Esophagus squamous epithelium (tissue), 5 donors: ENCODE data around the gene UNKL. TPM values are rescaled to one million over a fixed set of nuclear protein-coding genes. Genes with fewer than 3 reads are reported as not detected.

Source experiments
- DNase-seq: peaks from one replicate; lab custom pipeline; 2025; lab: John Stamatoyannopoulos, UW
- H3K27ac ChIP-seq, 4 donors: fragments of 200-600 bp; sonication (generic); one replicate each; pipeline ENCODE4 v1.5.1; 2016 to 2019; ENCODE audit warnings: mild to moderate bottlenecking in 1 of 4
- H3K27me3 ChIP-seq, 4 donors: fragments of 200-600 bp; sonication (generic); 1 replicate in 3 of 4; 2 replicates in 1 of 4; pipeline versions ENCODE4 v1.5.1 to v1.6.0; 2017 to 2021; ENCODE audit warnings: antibody characterized with exemption in 1 of 4
- H3K36me3 ChIP-seq, 3 donors: fragments of 200-600 bp; sonication (generic); one replicate each; pipeline ENCODE4 v1.5.1; 2016 to 2019
- H3K4me1 ChIP-seq, 3 donors: fragments of 200-600 bp; sonication (generic); one replicate each; pipeline ENCODE4 v1.5.1; 2017 to 2019
- H3K4me3 ChIP-seq, 4 donors: fragments of 200-600 bp; sonication (generic); 1 replicate in 3 of 4; 2 replicates in 1 of 4; pipeline ENCODE4 v1.5.1; 2016 to 2019; ENCODE audit warnings: mild to moderate bottlenecking in 2 of 4, moderate library complexity in 1 of 4
- H3K9me3 ChIP-seq, 3 donors: fragments of 200-600 bp; sonication (generic); one replicate each; pipeline ENCODE4 v1.5.1; 2016 to 2019
- POLR2A ChIP-seq, 4 donors: fragments of 450-650 bp; IDR thresholded peaks; one replicate each; pipeline ENCODE4 v1.6.1; 2017; ENCODE audit warnings: antibody characterized with exemption in 4 of 4, mild to moderate bottlenecking in 4 of 4, moderate library complexity in 3 of 4
- WGBS, 2 donors: methylation state at CpG; one replicate each; pipeline ENCODE4 v1.1.5; 2018; 5-methylcytosine and 5-hydroxymethylcytosine counted together
- intact Hi-C: fragments of 100-400 bp; cut with DNase I; formaldehyde crosslinking; loops from one replicate; pipeline ENCODE4 v1.15.0; 2022
- total RNA-seq, 4 donors: library from RNA; depleted of rRNA; stranded (reverse); fragments of >200 nt; gene quantifications; one replicate each; pipeline ENCODE4 v1.1.0, GENCODE V29; 2016
- TF ChIP-seq, protein P1 (sequence below), 6 experiments: fragments of 450-650 bp in 4 of 6; fragments of 200-600 bp in 2 of 6; sonication (generic) in 2 of 6; IDR thresholded peaks; one replicate each; pipeline ENCODE4 v1.5.1; 2016 to 2019; ENCODE audit warnings: antibody characterized with exemption in 6 of 6, mild to moderate bottlenecking in 4 of 6, moderate library complexity in 4 of 6
- donor health status: DM: yes; HTN: yes; CAD: no.

Gene UNKL
- total RNA-seq, 4 donors from 2014 or later, result 5.9 to 17.2 (median 10.6) TPM

DNA sequence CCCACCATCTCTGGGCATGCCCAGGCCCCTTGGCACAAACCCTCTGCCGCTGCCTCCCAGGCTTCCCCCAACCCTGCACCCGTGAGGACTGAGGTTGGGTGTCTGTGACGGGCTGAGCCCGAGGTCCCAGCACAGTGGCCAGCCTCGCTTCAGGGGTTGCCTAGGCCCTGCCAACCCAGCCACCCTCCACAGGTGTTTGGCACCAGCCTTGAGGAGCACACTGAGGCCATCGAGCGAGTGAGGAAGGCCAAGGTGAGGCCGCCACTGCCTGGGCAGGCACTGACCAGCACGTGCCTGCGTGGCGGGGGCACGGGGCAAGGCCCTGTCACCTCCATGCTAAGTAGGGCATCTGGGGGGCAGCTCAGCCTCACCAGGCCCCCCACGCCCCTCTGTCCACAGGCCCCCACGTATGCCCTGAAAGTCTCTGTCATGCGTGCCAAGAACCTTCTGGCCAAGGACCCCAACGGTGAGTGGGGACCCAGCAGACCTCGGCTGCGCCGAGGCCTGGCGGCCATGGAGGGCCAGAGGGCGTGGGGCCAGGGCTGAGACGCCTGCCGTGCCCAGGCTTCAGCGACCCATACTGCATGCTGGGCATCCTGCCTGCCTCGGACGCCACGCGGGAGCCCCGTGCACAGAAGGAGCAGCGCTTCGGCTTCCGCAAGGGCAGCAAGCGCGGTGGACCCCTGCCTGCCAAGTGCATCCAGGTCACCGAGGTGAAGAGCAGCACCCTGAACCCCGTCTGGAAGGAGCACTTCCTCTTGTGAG lies 73.6 kb downstream of the UNKL start:
- no peak overlapping the region for H3K4me3 ChIP-seq
- peaks cover 0 to 47% (median 0%) of the 10 kb centered on the region in 4 donors for H3K27me3 ChIP-seq
- no peaks in the 10 kb centered on the region for H3K36me3 ChIP-seq
- intact Hi-C loops, result no loop called here
- TF ChIP-seq POLR2A (IDR thresholded peaks at IDR 0.05), result no peak
- TF ChIP-seq, protein P1, sequence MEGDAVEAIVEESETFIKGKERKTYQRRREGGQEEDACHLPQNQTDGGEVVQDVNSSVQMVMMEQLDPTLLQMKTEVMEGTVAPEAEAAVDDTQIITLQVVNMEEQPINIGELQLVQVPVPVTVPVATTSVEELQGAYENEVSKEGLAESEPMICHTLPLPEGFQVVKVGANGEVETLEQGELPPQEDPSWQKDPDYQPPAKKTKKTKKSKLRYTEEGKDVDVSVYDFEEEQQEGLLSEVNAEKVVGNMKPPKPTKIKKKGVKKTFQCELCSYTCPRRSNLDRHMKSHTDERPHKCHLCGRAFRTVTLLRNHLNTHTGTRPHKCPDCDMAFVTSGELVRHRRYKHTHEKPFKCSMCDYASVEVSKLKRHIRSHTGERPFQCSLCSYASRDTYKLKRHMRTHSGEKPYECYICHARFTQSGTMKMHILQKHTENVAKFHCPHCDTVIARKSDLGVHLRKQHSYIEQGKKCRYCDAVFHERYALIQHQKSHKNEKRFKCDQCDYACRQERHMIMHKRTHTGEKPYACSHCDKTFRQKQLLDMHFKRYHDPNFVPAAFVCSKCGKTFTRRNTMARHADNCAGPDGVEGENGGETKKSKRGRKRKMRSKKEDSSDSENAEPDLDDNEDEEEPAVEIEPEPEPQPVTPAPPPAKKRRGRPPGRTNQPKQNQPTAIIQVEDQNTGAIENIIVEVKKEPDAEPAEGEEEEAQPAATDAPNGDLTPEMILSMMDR (IDR thresholded peaks at IDR 0.05), result no peak
- H3K27ac ChIP-seq, result no peak overlapping the region
- H3K9me3 ChIP-seq, result no peaks in the 10 kb centered on the region
- no peak for DNase-seq
- peaks cover 14 to 26% (median 18%) of the 10 kb centered on the region in 3 donors for H3K4me1 ChIP-seq
- WGBS, 2 donors, result 92 to 100% methylated on average over 1 to 5 of the region's 36 CpGs

GRCh38 chr16:1338855-1339675 lies 75.4 kb downstream of the UNKL start:
- Histone ChIP-seq H3K27me3 (peaks cover 6 to 65% (median 9%) of the 10 kb centered on the region in 4 donors), H3K27ac (no peak overlapping the region), H3K4me1 (peaks cover 18 to 29% (median 20%) of the 10 kb centered on the region in 3 donors), H3K9me3 (no peaks in the 10 kb centered on the region), H3K36me3 (no peaks in the 10 kb centered on the region), H3K4me3 (no peak overlapping the region)
- intact Hi-C loops, result no loop called here
- TF ChIP-seq, protein P1 (IDR thresholded peaks at IDR 0.05), result no peak
- no peak for TF ChIP-seq POLR2A (IDR thresholded peaks at IDR 0.05)
- no peak for DNase-seq
- WGBS, 2 donors, result 48 to 69% methylated on average over 11 to 12 of the region's 31 CpGs

DNA sequence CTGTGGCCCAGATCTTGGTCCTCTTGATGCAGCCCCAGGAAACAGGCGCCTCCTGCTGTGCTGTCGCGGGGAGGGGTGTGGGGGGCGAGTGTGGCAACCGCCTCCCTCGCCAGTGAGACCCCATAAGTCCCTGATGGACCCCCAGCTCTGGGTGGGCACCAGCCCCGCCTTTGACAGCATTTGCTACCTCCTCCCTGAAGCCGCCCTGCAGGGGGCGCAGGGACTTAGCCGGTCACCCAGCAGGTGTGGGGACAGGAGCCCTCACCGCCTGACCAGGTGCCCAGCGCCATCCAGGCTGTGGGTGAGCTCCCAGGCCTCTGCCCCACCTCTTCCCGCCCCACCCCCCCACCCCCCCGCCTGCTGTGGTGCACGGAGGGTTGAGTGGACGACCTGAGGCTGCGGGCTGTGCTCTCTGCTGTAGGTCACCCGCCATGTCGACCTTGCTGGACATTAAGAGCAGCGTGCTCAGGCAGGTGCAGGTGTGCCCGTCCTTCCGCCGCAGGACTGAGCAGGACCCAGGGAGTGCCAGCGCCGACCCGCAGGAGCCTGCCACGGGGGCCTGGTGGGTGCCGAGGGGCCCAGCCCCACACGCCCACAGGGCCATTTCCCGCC lies 76.3 kb downstream of the UNKL start:
- DNase-seq, result no peak
- 40% methylated on average over 2 of the region's 30 CpGs; no CpG with 5 or more reads in 1 of the 2 donors for WGBS, 2 donors
- TF ChIP-seq, protein P1 (IDR thresholded peaks at IDR 0.05), result peak in 2 of 6 experiments; percentile 21 to 30
- no peak for TF ChIP-seq POLR2A (IDR thresholded peaks at IDR 0.05)
- no peaks in the 10 kb centered on the region for H3K9me3 ChIP-seq
- H3K4me1 ChIP-seq, result peaks cover 16 to 29% (median 20%) of the 10 kb centered on the region in 3 donors
- peaks cover 11 to 74% (median 13%) of the 10 kb centered on the region in 4 donors for H3K27me3 ChIP-seq
- no peak overlapping the region for H3K4me3 ChIP-seq
- no peaks in the 10 kb centered on the region for H3K36me3 ChIP-seq
- no peak overlapping the region for H3K27ac ChIP-seq
- intact Hi-C loops, result no loop called here

- no peak for TF ChIP-seq POLR2A (IDR thresholded peaks at IDR 0.05)
- TF ChIP-seq, protein P1 (IDR thresholded peaks at IDR 0.05), result no peak
- no peak overlapping the region for H3K4me3 ChIP-seq
- 61 to 67% methylated on average over 3 to 6 of the region's 9 CpGs for WGBS, 2 donors
- DNase-seq, result no peak
- H3K9me3 ChIP-seq, result no peaks in the 10 kb centered on the region
- intact Hi-C loops, result no loop called here
- H3K36me3 ChIP-seq, result no peaks in the 10 kb centered on the region
- H3K27me3 ChIP-seq, result peaks cover 17 to 81% (median 20%) of the 10 kb centered on the region in 4 donors
- H3K27ac ChIP-seq, result no peak overlapping the region
- peaks cover 17 to 29% (median 20%) of the 10 kb centered on the region in 3 donors for H3K4me1 ChIP-seq
Observed at GRCh38 chr16:1337486-1337885, 77.0 kb downstream of the UNKL start.
